Fibroblast of the aortic adventitia (primary cell): ENCODE data around the gene PHYKPL. TPM values are rescaled to one million over a fixed set of nuclear protein-coding genes. Genes with fewer than 3 reads are reported as not detected.

Source experiments
- DNase-seq: peaks from one replicate; pipeline ENCODE4 v3.0.0-alpha.2; 2010; ENCODE audit warnings: low read depth
- H3K4me3 ChIP-seq: 2 replicates; pipeline ENCODE4 v1.5.1; 2011; ENCODE audit warnings: low read depth, mild to moderate bottlenecking, control low read depth, low read length, moderate library complexity
- total RNA-seq: library from RNA; depleted of rRNA; stranded (reverse); fragments of >200 nt; gene quantifications from 2 replicates; pipeline ENCODE4 v1.2.3, GENCODE V29; 2012; ENCODE audit warnings: low replicate concordance
- TF ChIP-seq, protein P1 (sequence below): IDR thresholded peaks from 2 replicates; pipeline ENCODE4 v1.5.1; 2011; ENCODE audit warnings: mild to moderate bottlenecking, low read length, control low read depth, inconsistent platforms; ENCODE audit not compliant: insufficient read depth

Gene PHYKPL
- total RNA-seq, 1 donor = 25.0 TPM

GRCh38 chr5:178160176-178160575, 72.4 kb downstream of the PHYKPL start:
- H3K4me3 ChIP-seq = no peak overlapping the region
- TF ChIP-seq, protein P1, sequence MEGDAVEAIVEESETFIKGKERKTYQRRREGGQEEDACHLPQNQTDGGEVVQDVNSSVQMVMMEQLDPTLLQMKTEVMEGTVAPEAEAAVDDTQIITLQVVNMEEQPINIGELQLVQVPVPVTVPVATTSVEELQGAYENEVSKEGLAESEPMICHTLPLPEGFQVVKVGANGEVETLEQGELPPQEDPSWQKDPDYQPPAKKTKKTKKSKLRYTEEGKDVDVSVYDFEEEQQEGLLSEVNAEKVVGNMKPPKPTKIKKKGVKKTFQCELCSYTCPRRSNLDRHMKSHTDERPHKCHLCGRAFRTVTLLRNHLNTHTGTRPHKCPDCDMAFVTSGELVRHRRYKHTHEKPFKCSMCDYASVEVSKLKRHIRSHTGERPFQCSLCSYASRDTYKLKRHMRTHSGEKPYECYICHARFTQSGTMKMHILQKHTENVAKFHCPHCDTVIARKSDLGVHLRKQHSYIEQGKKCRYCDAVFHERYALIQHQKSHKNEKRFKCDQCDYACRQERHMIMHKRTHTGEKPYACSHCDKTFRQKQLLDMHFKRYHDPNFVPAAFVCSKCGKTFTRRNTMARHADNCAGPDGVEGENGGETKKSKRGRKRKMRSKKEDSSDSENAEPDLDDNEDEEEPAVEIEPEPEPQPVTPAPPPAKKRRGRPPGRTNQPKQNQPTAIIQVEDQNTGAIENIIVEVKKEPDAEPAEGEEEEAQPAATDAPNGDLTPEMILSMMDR = no peak
- DNase-seq = no peak

Other genes with a start within 250 kb of the PHYKPL start
- gene PROP1, start 236.6 kb downstream of the PHYKPL start, total RNA-seq = not detected in 2 replicates
- 0.18 and 0.65 TPM in 2 replicates for gene N4BP3, start 119.3 kb downstream of the PHYKPL start, total RNA-seq
- gene RMND5B, start 101.8 kb downstream of the PHYKPL start, total RNA-seq = 11.8 and 25.8 TPM in 2 replicates
- 29.8 and 162 TPM in 2 replicates for gene NHP2, start 78.9 kb downstream of the PHYKPL start, total RNA-seq
- not detected in 2 replicates for gene GMCL2, start 45.4 kb downstream of the PHYKPL start, total RNA-seq
- gene HNRNPAB, start 28.3 kb downstream of the PHYKPL start, total RNA-seq = 62.9 and 106 TPM in 2 replicates